ENCODE results near the gene POLE3. TPM values are rescaled to one million over a fixed set of nuclear protein-coding genes. Genes with fewer than 3 reads are reported as not detected.
A peak's percentile ranks its signal among the peaks of the same experiment; 100 is the strongest.
"Not testable (repeated sequence)": the region's sequence is repeated elsewhere in the genome, so short reads cannot be mapped to it uniquely, and the experiment has no call there.

Gene POLE3
- total RNA-seq, 2 experiments from 2014 or later, result 130 to 132 TPM

DNA sequence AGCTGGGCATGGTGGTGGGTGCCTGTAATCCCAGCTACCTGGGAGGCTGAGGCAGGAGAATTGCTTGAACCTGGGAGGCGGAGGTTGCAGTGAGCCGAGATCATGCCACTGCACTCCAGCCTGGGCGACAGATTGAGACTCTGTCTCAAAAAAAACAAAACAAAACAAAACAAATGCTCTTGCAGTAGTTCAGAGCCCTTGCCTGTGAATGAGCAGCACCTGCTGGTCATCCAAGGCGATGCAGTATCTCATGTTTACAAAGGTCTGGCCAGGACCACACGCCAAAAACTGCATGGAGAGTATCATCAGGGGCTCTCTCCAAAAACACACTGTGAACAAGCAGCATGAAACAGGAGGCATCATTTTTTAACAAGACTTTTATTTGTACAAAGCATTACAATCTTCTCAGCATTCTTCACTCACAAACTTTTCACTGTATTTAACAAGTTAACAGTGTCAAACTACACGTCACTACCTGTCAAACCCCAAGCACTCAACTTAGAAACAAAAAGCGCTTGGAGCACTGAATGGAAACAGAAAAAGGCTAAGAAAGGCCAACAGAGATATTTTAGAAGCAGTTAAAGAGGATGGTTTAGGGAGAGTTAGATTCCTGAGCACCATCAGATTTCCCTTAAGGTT, 3.5 kb downstream of the POLE3 start:
- H3K36me3 ChIP-seq (ENCODE audit: insufficient read depth, low read length), result peaks cover 38% of the 10 kb centered on the region
- H2AFZ ChIP-seq (ENCODE audit: low read length); BruUV-seq (replicated peaks); H4K20me1 ChIP-seq (ENCODE audit: insufficient read depth, low read length); CTCF ChIA-PET (ENCODE audit: unreplicated experiment); H3K9me2 ChIP-seq (ENCODE audit: insufficient read depth, low read length); H3K9me3 ChIP-seq (ENCODE audit: low read length): not testable (repeated sequence)
- TF ChIP-seq, protein P1, sequence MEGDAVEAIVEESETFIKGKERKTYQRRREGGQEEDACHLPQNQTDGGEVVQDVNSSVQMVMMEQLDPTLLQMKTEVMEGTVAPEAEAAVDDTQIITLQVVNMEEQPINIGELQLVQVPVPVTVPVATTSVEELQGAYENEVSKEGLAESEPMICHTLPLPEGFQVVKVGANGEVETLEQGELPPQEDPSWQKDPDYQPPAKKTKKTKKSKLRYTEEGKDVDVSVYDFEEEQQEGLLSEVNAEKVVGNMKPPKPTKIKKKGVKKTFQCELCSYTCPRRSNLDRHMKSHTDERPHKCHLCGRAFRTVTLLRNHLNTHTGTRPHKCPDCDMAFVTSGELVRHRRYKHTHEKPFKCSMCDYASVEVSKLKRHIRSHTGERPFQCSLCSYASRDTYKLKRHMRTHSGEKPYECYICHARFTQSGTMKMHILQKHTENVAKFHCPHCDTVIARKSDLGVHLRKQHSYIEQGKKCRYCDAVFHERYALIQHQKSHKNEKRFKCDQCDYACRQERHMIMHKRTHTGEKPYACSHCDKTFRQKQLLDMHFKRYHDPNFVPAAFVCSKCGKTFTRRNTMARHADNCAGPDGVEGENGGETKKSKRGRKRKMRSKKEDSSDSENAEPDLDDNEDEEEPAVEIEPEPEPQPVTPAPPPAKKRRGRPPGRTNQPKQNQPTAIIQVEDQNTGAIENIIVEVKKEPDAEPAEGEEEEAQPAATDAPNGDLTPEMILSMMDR (conservative IDR thresholded peaks at IDR 0.05; ENCODE audit: low read length), result peak; percentile 79
- peaks cover 35% of the 10 kb centered on the region for H3K4me1 ChIP-seq (ENCODE audit: insufficient read depth, low read length, poor library complexity, severe bottlenecking)
- peaks cover 31% of the 10 kb centered on the region for H3K79me2 ChIP-seq (ENCODE audit: insufficient read depth, low read depth, low read length)
- intact Hi-C loops (cut with micrococcal nuclease; ENCODE audit: unreplicated experiment), result loop anchor here (1.0 kb wide), 1 partner anchor 98 kb away; no protein-coding TSS in a partner anchor
- peak; percentile 75 for DNase-seq (ENCODE audit: low spot score)
- peak overlapping the region; percentile 25 for H3K27ac ChIP-seq (ENCODE audit: low read depth, low read length, poor library complexity, severe bottlenecking)
- POLR2A ChIA-PET, result interaction anchor here (1.0 kb wide), 1 partner anchor 113 kb away, joined by 3 read pairs; no protein-coding TSS in a partner anchor
- peak overlapping the region; percentile 88 for H3K4me3 ChIP-seq (ENCODE audit: low read depth, low read length, poor library complexity, severe bottlenecking)
- peak overlapping the region; percentile 89 for H3K4me2 ChIP-seq (ENCODE audit: low read length)

DNA sequence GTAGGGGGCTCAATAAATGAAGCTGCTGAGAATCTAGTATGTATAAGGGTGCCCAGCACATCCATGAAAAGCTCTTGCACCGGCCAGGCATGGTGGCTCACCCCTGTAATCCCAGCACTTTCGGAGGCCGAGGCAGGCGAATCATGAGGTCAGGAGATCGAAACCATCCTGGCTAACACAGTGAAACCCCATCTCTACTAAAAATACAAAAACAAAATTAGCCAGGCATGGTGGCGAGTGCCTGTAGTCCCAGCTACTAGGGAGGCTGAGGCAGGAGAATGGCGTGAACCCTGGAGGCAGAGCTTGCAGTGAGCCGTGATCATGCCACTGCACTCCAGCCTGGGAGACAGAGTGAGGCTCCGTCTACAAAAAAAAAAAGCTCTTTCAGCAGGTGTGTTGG, 4.1 kb downstream of the POLE3 start:
- H3K9me3 ChIP-seq (ENCODE audit: low read length); BruUV-seq (replicated peaks); DNase-seq (ENCODE audit: low spot score); H3K27ac ChIP-seq (ENCODE audit: low read depth, low read length, poor library complexity, severe bottlenecking); H3K4me3 ChIP-seq (ENCODE audit: low read depth, low read length, poor library complexity, severe bottlenecking); H3K9me2 ChIP-seq (ENCODE audit: insufficient read depth, low read length); H4K20me1 ChIP-seq (ENCODE audit: insufficient read depth, low read length); H2AFZ ChIP-seq (ENCODE audit: low read length); CTCF ChIA-PET (ENCODE audit: unreplicated experiment); H3K4me2 ChIP-seq (ENCODE audit: low read length); intact Hi-C loops (cut with micrococcal nuclease; ENCODE audit: unreplicated experiment): not testable (repeated sequence)
- H3K36me3 ChIP-seq (ENCODE audit: insufficient read depth, low read length), result peaks cover 38% of the 10 kb centered on the region
- peaks cover 31% of the 10 kb centered on the region for H3K79me2 ChIP-seq (ENCODE audit: insufficient read depth, low read depth, low read length)
- POLR2A ChIA-PET, result interaction anchor here (0.7 to 1.1 kb wide), 3 partner anchors 51 to 114 kb away, joined by 3 to 4 read pairs (median 3); no protein-coding TSS in a partner anchor
- peaks cover 34% of the 10 kb centered on the region for H3K4me1 ChIP-seq (ENCODE audit: insufficient read depth, low read length, poor library complexity, severe bottlenecking)

DNA sequence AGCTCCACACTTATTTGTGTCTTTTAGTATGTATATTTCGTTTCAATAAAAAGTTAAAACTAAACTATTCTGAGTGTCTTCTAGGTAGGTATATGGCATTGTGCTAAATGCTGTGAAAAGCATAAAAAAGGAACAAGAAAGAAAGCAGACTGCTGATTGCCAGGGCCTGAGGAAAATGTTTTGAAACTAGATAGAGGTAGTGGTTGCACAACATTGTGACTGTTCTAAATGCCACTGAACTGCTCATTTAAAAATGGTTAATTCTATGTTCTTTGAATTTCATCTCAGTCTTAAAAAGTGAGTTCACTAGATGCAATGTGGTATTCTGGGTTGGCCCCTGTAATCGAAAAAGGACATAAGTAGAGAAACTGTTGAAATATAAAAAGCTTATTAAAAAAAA, 6.8 kb downstream of the POLE3 start:
- no peak overlapping the region for H3K4me3 ChIP-seq (ENCODE audit: low read depth, low read length, poor library complexity, severe bottlenecking)
- no peaks in the 10 kb centered on the region for H4K20me1 ChIP-seq (ENCODE audit: insufficient read depth, low read length)
- BruUV-seq (replicated peaks), result no TSS peak
- intact Hi-C loops (cut with micrococcal nuclease; ENCODE audit: unreplicated experiment), result loop anchor here (5.0 kb wide), 1 partner anchor 61 kb away; the partner anchor contains the start of gene WDR31
- CTCF ChIA-PET (ENCODE audit: unreplicated experiment), result no interaction called here
- H3K36me3 ChIP-seq (ENCODE audit: insufficient read depth, low read length), result peaks cover 25% of the 10 kb centered on the region
- no peak overlapping the region for H3K27ac ChIP-seq (ENCODE audit: low read depth, low read length, poor library complexity, severe bottlenecking)
- H3K4me2 ChIP-seq (ENCODE audit: low read length), result no peak overlapping the region
- POLR2A ChIA-PET, result interaction anchor here (1.1 to 1.5 kb wide), 4 partner anchors 15 to 134 kb away, joined by 3 read pairs; partner anchors contain the start of gene HDHD3
- H3K9me2 ChIP-seq (ENCODE audit: insufficient read depth, low read length), result no peaks in the 10 kb centered on the region
- H3K9me3 ChIP-seq (ENCODE audit: low read length), result no peaks in the 10 kb centered on the region
- TF ChIP-seq, protein P1 (conservative IDR thresholded peaks at IDR 0.05; ENCODE audit: low read length), result no peak
- TF ChIP-seq EZH2phosphoT487 (IDR thresholded peaks at IDR 0.05; ENCODE audit: borderline replicate concordance, low read depth, low read length), result no peak
- DNase-seq (ENCODE audit: low spot score), result no peak
- H2AFZ ChIP-seq (ENCODE audit: low read length), result no peak overlapping the region
- peaks cover 31% of the 10 kb centered on the region for H3K4me1 ChIP-seq (ENCODE audit: insufficient read depth, low read length, poor library complexity, severe bottlenecking)
- peaks cover 16% of the 10 kb centered on the region; the same call in 1 of the 2 replicates for H3K79me2 ChIP-seq (ENCODE audit: insufficient read depth, low read depth, low read length)
